ENCODE measurements around the gene CRB2. TPM values are rescaled to one million over a fixed set of nuclear protein-coding genes. Genes with fewer than 3 reads are reported as not detected.

The CRB2 gene
- total RNA-seq, 1 experiment from 2014 or later, result 0.07 TPM

- no peak overlapping the region for H3K4me3 ChIP-seq (replicated peaks in 1 of 2; ENCODE audit: low read depth in 1 of 2, low read length in 2 of 2)
- ATAC-seq, result no peak
- H3K4me2 ChIP-seq (ENCODE audit: low read length), result no peak overlapping the region
- intact Hi-C loops (cut with micrococcal nuclease), result loop anchor here (10.0 kb wide), 2 partner anchors 1234 to 1264 kb away; partner anchors contain the start of gene TTLL11
- no peak overlapping the region for H3K9ac ChIP-seq (ENCODE audit: low read length)
- H3K9me3 ChIP-seq (ENCODE audit: control insufficient read depth in 1 of 2, insufficient read depth in 1 of 2, low read depth in 1 of 2, low read length in 2 of 2), result no peaks in the 10 kb centered on the region
- TF ChIP-seq TCF7L2 (IDR thresholded peaks at IDR 0.05; ENCODE audit: borderline replicate concordance, extremely low read depth, insufficient read depth, insufficient read length), result no peak
- no peak for TF ChIP-seq FOSL1 (IDR thresholded peaks at IDR 0.05; ENCODE audit: low read depth)
- no peak for TF ChIP-seq ZNF274 (IDR thresholded peaks at IDR 0.05; ENCODE audit: low read depth, low read length)
- TF ChIP-seq CEBPB (IDR thresholded peaks at IDR 0.05; ENCODE audit: low read depth), result no peak
- TF ChIP-seq SIN3A (IDR thresholded peaks at IDR 0.05; ENCODE audit: low read depth), result no peak
- TF ChIP-seq ZBTB33 (IDR thresholded peaks at IDR 0.05; ENCODE audit: extremely low read depth, insufficient replicate concordance, low read length), result no peak
- no peak for TF ChIP-seq REST (IDR thresholded peaks at IDR 0.05; ENCODE audit: low read depth)
- TF ChIP-seq SP1 (IDR thresholded peaks at IDR 0.05; ENCODE audit: low read depth), result no peak
- TF ChIP-seq RAD21 (IDR thresholded peaks at IDR 0.05; ENCODE audit: low read depth), result no peak
- no peak for TF ChIP-seq ATF3 (IDR thresholded peaks at IDR 0.05)
- TF ChIP-seq EZH2 (IDR thresholded peaks at IDR 0.05), result no peak
- no peak for TF ChIP-seq CTCF (IDR thresholded peaks at IDR 0.05 in 2 of 3, conservative IDR thresholded peaks at IDR 0.05 in 1 of 3; ENCODE audit: borderline replicate concordance in 1 of 3, insufficient read depth in 1 of 3, low read depth in 2 of 3, low read length in 2 of 3)
- TF ChIP-seq ELF1 (IDR thresholded peaks at IDR 0.05; ENCODE audit: borderline replicate concordance, low read depth), result no peak
- no peaks in the 10 kb centered on the region for H3K27me3 ChIP-seq (ENCODE audit: insufficient read depth, low read length)
- no peaks in the 10 kb centered on the region for H3K79me2 ChIP-seq (ENCODE audit: insufficient read depth, low read length)
- no peaks in the 10 kb centered on the region for H4K20me1 ChIP-seq (ENCODE audit: insufficient read depth)
- no peaks in the 10 kb centered on the region for H3K36me3 ChIP-seq (ENCODE audit: control insufficient read depth in 1 of 2, insufficient read depth in 2 of 2, low read length in 2 of 2)
- no peaks in the 10 kb centered on the region for H3K9me2 ChIP-seq (ENCODE audit: insufficient read depth)
- POLR2A ChIA-PET, result no interaction called here
- no TSS peak for BruUV-seq (replicated peaks)
- H2AFZ ChIP-seq (ENCODE audit: low read depth, low read length, poor library complexity, severe bottlenecking), result no peak overlapping the region
- RAD21 ChIA-PET (ENCODE audit: low non-redundant PET in 1 of 2, low total read pairs in 2 of 2, uncharacterized antibody in 2 of 2, unreplicated experiment in 2 of 2), result no interaction called here
- no peak for DNase-seq (ENCODE audit: low read depth, low spot score)
- H3K27ac ChIP-seq (ENCODE audit: low read depth, low read length), result no peak overlapping the region
- CTCF ChIA-PET, result no interaction called here
- peaks cover 14 to 25% of the 10 kb centered on the region in 2 experiments; a peak in 3 of 4 replicates for H3K4me1 ChIP-seq (ENCODE audit: control insufficient read depth in 1 of 2, insufficient read depth in 2 of 2, low read length in 2 of 2)
Measured at GRCh38 chr9:123358181-123358905, 2.3 kb downstream of the CRB2 start.
